GM19372 (cell line): Measurements from ENCODE around the gene SH3RF3.

ENCODE experiments used
- ATAC-seq: cut with Tn5 transposase; IDR thresholded peaks from one replicate; pipeline ENCODE4 v1.9.1; 2021; ENCODE audit warnings: mild to moderate bottlenecking, low read depth, moderate library complexity; ENCODE audit not compliant: unreplicated experiment

SH3RF3 gene

GRCh38 chr2:109322111-109322510 is 193.1 kb downstream of the SH3RF3 start:
- ATAC-seq, result no peak

GRCh38 chr2:109322641-109323040 is 193.6 kb downstream of the SH3RF3 start:
- ATAC-seq, result no peak

DNA sequence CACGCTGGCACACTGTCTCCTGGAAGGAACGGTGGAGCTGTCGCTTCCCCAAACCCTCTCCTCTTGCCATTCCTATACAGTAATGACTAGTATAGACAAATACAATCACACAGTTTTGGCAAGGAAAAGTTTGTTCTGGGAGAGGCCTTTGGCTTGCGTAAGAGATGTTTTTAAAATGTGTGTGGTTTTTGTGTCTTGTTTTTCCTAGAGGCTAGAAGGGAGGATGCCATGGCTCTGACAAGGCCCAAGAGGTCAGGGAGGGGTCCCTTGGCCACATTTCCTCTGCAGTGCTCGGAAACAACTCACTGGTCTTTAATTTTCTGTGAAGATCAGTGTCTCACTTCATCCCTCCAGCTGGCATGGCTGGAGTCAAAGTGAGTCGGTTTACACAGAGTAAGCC is 195.9 kb downstream of the SH3RF3 start:
- no peak for ATAC-seq

DNA sequence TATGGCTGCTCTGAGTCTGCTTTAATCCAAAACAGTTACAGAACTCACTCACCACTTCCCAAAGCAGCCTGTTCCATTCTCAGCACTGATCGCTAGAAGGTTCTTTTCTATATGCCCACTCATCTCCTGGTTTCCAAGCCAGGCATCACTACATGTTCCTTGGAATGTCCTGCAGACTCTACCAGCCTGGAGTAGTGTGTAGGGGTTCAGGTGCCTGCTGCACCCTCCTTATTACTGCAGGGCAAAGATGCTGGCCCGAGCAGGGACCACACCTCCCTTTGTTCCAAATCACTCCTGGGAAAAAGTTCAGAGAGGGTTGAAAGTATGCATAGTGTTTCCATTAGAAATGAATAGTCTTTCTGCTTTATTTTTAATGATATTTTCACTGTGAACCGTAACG is 196.6 kb downstream of the SH3RF3 start:
- ATAC-seq, result no peak

DNA sequence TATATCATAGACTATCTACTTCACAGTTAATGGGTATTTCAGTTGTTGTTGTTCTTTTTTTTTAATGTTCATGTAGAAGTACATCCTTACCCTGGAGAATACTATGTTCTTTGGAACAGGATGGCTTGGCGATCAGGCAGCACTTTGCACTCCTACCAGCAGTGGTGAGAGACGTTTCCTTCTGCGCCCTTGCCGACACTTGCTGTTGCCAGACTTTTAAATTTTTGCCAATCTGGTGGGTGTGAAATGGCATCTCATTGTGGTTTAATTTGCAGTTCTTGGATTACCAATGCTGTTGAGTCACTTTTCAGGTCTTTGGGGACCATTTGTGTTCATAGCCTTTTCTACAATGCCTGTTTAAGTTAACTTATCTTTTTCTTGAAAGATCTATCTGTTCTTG is 197.3 kb downstream of the SH3RF3 start:
- no peak for ATAC-seq

DNA sequence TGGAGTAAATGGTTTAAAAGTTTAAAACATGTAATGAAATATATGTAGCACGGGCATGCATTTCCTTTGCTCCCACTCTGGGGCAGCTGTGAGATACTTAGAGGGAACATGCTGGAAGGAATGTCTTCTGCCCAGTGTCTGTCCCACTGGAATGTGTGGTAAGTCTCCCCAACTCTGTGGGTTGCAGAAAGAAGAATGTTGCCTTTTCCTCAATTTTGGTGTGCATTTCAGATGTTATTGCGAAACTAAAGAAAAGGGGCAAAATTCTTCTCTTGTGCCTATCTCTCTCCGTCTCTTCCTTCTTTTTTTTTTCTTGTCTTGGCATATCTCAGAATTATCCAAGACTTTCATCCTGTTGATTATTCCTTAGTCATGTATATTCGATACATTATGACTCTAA is 201.1 kb downstream of the SH3RF3 start:
- ATAC-seq, result no peak

GRCh38 chr2:109331081-109331480 is 202.1 kb downstream of the SH3RF3 start:
- no peak for ATAC-seq

- no peak for ATAC-seq
These were observed 203.2 kb downstream of the SH3RF3 start for GRCh38 chr2:109331896-109332848.

DNA sequence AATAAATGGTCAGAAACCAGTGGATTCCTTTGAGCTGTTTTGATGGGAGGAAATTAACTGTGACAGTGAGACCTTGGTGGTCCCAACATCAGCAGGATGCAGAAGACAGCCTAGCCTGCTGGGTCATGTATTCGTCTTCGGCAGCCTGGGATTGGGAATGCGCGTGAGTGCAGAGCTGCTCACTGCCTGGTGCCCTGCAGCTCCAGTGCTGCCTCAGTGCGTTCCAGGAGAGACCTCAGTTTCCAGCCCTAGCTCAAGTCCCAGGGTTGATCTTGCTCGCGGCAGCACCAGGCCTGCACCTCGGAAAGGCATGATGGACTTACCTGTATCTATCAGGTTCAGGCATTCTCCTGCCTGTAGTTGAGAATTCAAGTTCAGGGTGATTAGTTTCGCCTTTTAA is 203.9 kb downstream of the SH3RF3 start:
- no peak for ATAC-seq

- no peak for ATAC-seq
These were observed 204.6 kb downstream of the SH3RF3 start for GRCh38 chr2:109333414-109334210.

GRCh38 chr2:109335631-109336176 is 206.7 kb downstream of the SH3RF3 start:
- ATAC-seq, result no peak

DNA sequence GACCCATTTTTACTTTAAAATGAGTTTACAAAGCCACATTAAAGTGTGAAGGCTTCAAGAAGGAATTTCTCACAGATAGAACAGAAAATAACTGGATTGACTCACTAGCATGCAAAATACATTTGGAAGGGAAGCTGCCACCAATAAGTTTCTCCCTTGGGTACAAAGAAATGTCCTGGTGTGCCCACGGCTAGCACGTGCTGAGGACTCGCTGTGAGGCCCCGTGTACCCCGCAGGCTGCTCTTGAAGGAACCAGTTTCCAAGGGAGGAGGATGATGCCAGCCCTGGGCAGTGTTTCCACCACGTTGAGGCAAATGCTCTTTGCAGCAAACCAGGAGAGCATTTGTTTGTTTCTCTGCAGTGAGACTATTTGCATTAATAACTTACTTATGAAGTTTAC is 207.3 kb downstream of the SH3RF3 start:
- ATAC-seq, result no peak

DNA sequence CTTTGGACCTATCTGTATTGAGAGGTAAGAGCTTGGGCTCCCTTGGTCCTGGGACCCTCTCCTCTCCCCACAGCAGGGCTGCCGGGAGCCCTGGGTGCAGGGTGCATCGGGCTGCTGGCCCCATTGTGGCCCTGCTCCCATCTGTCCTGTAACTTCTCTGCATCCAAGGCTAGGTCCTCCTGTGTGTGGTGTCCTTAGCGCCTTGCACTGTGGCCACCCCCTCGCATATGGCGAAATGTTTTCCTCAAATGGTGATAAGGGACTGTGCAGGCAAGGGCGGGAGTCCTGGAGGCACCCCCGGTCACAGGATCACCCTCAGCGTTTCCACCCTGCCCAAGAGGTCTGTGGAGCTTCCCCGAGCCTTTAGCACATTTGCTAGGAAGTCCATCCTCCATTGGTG is 208.2 kb downstream of the SH3RF3 start:
- ATAC-seq, result no peak

- no peak for ATAC-seq
These were observed 210.5 kb downstream of the SH3RF3 start for GRCh38 chr2:109339519-109339966.

DNA sequence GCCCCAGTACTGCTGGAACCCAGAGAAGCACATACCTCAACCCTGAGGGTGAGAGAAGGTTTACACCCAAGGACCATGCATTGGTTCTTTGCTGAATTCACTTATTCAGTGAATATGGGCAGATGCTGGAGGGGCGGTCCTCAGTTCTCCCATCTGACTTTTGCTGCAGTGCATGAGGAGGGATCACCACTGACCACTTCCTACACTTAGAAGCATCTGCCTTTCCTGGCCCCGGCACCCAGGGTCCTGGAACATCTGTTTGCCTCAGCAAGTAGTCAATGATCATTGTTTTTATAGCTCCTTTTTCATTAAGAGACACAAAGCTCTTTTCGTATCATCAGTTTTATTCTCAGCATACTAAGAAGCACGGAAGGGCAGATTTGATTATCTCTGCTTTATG is 211.4 kb downstream of the SH3RF3 start:
- no peak for ATAC-seq

- ATAC-seq, result no peak
These were observed 212.6 kb downstream of the SH3RF3 start for GRCh38 chr2:109341355-109342255.

DNA sequence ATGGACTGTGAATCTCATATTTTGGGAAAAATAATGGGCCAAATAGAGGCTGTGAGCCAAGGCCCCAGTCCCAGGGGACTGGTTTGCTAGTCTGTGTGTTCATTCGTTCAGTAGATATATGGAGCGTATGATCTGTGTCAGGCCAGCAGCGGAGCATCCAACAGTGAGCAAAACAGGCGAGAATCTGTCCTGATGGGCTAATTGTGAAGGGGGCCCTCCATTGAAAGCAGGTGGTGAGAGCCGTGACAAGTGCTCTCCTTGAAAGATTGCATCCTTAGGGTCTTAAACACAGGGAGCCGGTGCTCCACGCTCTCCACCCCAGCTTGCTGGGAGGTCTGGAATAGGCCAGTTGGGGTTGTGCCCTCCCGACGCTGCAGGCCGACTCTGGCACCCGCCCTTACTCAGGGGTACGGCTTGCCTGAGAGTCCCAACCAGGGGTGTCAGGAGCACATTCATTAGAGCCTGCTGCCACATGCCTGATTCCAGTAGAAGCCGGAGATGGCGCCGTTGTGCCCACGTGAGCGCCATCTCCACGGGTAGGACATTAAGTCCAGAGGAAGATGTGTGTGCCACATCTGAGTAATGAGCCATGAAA is 213.3 kb downstream of the SH3RF3 start:
- no peak for ATAC-seq

GRCh38 chr2:109342930-109343329 is 213.9 kb downstream of the SH3RF3 start:
- no peak for ATAC-seq

DNA sequence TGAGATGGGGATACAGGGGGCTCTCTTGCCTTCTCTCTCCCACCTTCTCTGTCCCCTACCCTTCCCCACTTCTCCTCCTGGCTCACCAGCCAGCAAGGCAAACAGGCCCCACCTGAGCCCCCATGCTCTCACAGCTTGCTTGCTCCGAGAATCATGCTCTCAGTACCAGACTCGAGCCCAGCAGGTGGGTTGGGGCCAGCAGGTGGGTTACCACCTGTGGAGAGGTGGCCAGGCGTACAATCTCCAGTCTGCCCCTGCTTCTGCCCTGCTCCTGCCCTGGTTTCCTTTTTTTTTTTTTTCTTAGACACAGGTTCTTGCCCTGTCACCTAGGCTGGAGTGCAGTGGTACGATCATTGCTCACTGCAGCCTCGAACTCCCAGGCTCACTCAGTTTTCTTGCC is 214.5 kb downstream of the SH3RF3 start:
- ATAC-seq, result no peak

- no peak for ATAC-seq
These were observed 215.3 kb downstream of the SH3RF3 start for GRCh38 chr2:109344270-109344805.
